GM12865 (cell line): ENCODE results near the gene ITM2C.

Experiments
- DNase-seq: peaks from one replicate; pipeline ENCODE4 v3.0.0; 2010; ENCODE audit warnings: low read depth
- H3K4me3 ChIP-seq: 2 replicates; pipeline ENCODE4 v1.5.1; 2011; ENCODE audit warnings: mild to moderate bottlenecking, low read depth, low read length, control low read depth
- CTCF ChIP-seq: IDR thresholded peaks from 2 replicates; pipeline ENCODE4 v1.5.1; 2011; ENCODE audit warnings: low read length, control low read depth, low read depth, inconsistent platforms; ENCODE audit not compliant: insufficient read depth; ENCODE audit errors: missing control alignments

The ITM2C gene

DNA sequence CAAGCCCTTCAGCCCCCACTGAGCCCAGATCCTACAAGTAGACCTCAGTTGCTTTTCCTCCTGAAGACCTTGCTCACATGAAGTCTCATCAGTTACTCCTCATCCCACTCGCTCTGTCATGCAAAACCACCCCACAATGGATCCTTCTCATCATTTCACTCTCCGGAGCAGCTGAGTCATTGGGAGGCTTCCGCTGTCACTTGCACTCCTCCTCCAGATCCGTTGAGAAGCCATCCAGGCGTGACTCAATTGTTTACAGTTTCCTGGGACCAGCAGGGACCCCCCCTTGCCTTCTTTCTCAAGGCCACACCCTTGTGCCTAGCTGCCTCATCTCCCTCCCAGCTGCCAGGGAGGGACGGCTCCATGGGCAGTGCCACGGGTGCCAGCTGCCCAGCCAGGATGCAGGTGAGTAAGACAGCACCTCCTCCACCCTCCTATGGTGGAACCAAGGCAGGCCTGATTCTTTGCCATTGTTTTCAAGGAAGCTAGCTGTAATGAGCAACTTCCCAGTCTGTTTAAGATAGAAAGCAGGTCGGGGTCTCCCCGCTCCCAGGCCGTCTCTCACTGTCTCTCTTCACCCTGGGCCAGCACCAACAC lies 44.0 kb downstream of the ITM2C start:
- peak; percentile 52 for DNase-seq
- TF ChIP-seq CTCF = no peak
- no peak overlapping the region for H3K4me3 ChIP-seq

GRCh38 chr2:230909841-230910545 lies 45.3 kb downstream of the ITM2C start:
- no peak for TF ChIP-seq CTCF
- no peak for DNase-seq
- no peak overlapping the region for H3K4me3 ChIP-seq

GRCh38 chr2:230910546-230911177 lies 45.9 kb downstream of the ITM2C start:
- no peak overlapping the region for H3K4me3 ChIP-seq
- no peak for TF ChIP-seq CTCF
- DNase-seq = no peak

DNA sequence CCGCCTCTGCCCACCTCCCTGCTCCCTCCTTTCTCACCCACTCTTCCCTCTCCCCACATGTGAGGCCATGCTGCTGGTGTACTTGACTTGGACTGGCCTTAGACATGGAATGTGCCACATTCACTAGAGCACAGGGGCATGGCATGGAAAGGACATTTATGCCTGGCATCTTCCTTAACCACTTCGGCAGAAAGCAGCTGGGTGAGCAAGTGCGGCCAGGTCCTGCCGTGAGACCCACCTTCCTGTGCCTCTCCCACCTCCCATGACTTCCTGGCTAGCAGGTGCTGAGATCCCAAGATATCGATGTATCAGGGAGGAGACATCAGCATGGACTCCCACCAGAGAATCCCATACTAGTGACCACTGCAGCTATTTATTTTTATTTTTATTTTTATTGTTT lies 47.3 kb downstream of the ITM2C start:
- no peak for DNase-seq
- TF ChIP-seq CTCF = no peak
- no peak overlapping the region for H3K4me3 ChIP-seq

DNA sequence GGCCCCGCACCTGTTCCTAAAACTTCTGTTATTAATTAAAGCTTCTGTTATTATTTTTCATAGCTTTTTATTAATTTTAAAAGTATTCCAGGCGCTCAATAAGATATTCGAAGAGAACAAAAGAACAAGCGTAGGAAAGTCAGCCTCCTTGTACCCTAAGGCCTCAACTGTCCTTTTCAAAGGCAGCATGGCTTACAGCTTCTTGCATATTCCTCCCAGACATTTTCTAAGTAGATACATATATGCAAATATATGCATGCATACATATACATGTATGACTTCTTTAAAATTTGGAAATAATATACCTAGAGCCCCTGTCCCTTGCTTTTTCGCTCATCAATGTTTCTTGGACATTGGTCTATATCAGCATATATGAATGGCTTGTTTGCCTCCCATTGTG lies 48.0 kb downstream of the ITM2C start:
- H3K4me3 ChIP-seq = no peak overlapping the region
- no peak for DNase-seq
- no peak for TF ChIP-seq CTCF

DNA sequence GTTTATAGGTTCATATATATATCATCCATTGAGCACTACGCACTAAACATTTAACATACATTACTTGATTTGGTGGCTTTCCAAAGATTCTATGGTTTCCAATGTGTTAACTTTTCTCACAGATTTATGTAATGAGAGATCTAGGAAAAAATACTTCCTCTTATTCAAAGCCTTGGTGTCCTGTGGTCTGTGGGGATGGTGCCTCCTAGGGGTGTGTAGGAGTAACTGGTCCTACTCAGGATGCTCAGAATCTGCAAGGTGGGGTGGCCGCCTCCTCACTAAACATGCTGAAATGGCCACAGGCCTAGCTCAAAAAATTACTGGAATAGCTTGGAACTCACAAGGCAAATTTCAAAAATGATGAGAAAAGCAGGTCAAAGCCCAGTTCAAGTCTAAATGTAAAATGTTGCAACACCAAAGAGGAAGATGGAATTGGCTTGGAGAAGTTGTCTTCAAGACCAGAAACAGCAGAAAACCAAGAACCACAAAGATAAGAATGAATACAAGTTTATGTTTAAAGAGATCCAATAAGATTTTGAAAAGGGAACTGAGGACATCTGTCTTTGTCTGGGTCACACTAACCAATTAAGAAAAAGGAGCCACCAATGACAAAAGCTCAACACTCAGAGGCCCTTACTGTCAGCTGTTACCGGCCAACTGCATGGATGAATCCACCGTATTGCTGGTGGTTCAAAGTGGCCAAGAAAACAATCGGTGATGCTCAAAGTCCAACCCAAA lies 48.8 kb downstream of the ITM2C start:
- TF ChIP-seq CTCF = peak; percentile 53
- no peak overlapping the region for H3K4me3 ChIP-seq
- DNase-seq = peak; percentile 68
